Measurements from ENCODE around the gene BPGM.
"Not testable (repeated sequence)": the region's sequence is repeated elsewhere in the genome, so short reads cannot be mapped to it uniquely, and the experiment has no call there.

The BPGM gene

GRCh38 chr7:134632937-134633540, 13.6 kb upstream of the BPGM start:
- peak; percentile 57 for DNase-seq

DNA sequence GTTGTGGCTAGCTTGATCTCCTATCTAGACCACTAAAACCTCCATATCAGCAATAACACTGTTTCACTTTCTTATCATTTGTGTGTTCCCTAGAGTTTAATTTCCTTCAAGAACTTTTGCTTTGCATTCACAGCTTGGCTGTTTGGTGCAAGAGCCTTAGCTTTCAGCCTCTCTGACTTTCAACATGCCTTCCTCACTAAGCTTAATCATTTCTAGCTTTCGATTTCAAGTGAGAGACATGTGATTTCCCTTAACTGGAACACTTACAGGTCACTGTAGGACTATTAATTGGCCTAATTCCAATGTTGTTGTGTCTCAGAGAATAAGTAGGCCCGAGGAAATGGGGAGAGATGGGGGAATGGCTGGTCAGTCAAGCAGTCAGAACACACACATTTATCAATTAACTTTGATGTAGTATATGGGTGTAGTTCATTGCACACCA, 10.6 kb upstream of the BPGM start:
- peak; percentile 66 for DNase-seq

GRCh38 chr7:134637441-134637840, 9.2 kb upstream of the BPGM start:
- no peak for DNase-seq

DNA sequence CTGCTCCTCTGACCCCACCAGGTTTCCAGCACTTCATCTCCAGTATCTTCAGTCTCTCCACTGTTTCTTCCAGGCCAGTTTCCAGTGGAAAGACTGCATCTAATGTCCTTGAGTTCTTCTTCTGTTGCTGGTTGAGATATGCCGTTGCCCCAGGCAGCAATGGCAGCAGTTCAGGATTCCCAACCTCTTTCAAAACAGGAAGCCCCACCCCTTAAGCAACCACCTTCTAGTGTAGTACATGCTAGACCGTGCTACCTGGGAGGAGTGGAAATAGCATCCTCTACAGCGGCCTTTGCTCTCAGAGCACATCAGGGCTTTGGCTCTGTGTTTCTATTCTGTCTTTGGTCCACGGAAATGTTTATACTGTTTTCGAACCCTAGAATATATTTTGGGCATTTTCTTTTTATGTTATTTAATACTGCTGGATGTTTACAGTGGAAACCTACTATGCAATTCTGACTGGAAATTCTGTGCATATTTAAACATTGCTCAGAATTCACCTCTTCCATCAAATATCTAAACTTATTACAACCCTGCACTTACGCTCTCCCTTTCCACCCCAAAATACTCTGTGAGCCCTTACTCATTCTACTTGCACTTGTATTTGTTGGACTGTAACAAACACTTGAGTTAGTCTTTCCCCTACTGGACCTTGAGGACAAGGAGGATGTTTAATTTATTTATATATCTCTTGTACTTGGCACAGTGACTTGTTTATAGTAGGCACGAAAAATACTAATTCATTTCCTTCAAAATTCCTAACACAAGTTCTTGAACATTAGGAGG, 8.5 kb upstream of the BPGM start:
- DNase-seq: no peak

- DNase-seq: no peak
Measured at GRCh38 chr7:134639061-134639460, 7.6 kb upstream of the BPGM start.

GRCh38 chr7:134639683-134640279, 6.9 kb upstream of the BPGM start:
- DNase-seq: peak; percentile 73

DNA sequence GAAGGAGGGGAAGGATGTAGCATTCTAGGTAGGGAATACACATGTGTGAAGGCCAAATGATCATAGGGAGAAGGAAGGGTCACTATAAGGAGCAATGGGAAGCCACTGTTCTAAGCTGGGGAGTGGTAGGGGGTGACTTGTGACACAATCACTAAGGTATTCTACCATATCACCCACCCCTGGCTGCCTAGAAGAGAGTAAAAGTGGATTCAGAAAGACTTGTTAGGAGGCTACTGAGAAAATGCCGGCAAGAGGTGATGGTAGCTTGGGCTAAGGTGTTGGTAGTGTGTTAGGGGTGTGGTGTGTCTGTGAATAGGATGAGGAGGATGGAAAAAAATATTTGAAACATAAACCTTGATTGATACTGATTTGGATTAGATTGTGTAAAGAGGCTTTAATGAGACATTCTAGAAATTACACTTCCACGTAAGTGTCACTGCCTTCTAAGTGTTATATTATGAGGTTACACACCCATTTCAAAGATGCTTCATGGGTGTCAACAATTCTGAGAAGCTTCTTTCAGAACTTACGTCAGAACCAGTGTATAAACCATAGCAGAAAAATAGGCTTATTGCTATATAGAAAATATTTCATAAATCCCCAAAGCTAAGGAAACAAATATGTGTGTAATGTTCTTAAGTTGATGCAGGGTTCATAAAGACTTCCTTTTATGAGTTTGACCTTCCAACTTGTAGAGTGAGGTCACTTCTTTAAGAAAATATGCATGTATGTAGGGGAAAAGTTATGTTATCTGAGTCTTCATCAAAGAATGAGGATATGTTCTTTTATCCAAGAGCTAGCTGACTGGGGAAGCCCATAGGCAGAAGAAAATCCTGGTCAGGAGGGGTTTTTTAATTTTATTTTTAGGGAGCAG, 5.6 kb upstream of the BPGM start:
- DNase-seq: peak; percentile 0

DNA sequence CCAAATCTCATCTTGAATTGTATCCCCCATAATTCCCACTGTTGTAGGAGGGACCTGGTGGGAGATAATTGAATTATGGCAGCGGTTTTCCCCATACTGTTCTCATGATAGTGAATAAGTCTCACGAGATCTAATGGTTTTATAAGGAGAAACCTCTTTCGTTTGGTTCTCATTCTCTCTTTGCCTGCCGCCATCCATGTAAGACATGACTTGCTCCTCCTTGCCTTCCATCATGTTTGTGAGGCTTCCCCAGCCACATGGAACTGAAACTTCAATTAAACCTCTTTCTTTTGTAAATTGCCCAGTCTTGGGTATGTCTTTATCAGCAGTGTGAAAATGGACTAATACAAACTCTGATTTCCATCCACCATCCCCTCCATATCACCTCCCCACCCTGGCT, 4.7 kb upstream of the BPGM start:
- DNase-seq: peak; percentile 0

- no peak for DNase-seq
Measured at GRCh38 chr7:134643131-134643530, 3.5 kb upstream of the BPGM start.

DNA sequence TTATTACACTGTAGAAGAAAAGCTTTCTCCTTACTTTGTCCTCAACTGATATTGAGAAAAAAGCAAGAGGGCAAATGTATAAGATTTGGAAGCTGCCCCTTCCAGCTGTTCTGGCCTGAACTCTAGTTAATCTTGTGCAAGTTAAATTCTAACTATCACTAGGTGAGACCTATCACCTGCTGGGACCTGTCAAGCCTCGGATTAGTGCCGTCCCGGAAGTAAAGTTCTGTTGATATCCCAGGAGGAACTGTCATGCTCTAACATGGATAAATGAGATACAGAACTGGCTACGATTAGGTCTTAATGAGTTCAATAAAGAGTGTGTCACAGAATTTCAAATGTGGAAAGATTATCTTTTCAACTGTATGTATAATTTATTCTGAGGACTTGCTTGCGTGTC, 1.2 kb upstream of the BPGM start:
- DNase-seq: peak; percentile 27

- peak; percentile 27 for DNase-seq
Measured at GRCh38 chr7:134645935-134646334, 718 bp upstream of the BPGM start.

- DNase-seq: no peak
Measured at GRCh38 chr7:134648456-134648855, 1.8 kb downstream of the BPGM start.

- DNase-seq: no peak
Measured at GRCh38 chr7:134649226-134649775, 2.6 kb downstream of the BPGM start.

DNA sequence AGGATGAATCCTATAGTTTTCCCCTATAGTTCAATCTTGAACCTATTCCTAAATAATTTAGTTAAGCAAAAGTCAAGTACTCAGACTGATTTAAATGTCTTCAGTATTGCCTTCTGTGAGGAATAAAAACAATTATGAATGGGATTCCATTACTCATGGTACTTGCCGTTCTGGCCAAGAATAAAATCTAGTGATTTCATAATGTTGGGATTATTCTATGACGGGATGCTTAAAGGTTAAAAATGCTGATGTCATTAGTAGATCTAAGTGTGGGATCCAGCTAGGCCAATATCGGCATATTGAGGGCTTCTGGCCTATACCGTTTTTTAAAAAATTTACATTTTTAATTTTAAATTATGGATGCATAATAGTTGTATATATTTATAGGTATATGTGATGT, 5.3 kb downstream of the BPGM start:
- no peak for DNase-seq

DNA sequence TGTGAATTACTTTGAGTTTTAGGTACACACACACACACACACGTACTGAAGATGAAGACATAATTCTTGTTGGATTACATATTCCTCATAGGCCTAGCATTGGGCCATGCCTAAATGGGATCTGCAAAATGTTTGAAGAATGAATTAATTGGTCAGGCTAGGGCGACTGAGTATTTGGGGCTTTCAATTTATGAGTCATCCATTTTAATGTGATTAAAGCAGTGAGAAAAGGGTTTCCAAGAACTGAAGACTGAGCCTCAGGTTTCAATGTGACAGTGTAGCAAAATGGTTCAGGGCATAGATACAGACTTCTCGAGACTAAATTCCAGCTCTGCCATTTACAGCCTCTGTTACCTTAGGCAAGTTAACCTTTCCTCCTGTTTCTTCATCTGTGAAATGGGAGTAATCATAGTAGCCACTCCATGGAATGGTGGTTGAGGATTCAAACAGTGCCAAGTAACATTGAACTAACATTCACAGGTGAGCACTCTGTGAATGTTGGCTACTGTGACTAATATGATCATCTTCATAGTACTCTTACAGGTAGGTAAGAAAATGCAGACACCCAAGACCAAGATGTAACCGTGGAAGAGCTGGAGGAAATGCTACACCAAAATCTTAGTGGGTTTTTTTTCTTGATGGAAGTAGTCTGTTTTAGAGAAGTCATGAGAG, 7.6 kb downstream of the BPGM start:
- peak; percentile 1 for DNase-seq

- no peak for DNase-seq
Measured at GRCh38 chr7:134657526-134657925, 10.9 kb downstream of the BPGM start.

- peak; percentile 28 for DNase-seq
Measured at GRCh38 chr7:134660242-134660785, 13.7 kb downstream of the BPGM start.

DNA sequence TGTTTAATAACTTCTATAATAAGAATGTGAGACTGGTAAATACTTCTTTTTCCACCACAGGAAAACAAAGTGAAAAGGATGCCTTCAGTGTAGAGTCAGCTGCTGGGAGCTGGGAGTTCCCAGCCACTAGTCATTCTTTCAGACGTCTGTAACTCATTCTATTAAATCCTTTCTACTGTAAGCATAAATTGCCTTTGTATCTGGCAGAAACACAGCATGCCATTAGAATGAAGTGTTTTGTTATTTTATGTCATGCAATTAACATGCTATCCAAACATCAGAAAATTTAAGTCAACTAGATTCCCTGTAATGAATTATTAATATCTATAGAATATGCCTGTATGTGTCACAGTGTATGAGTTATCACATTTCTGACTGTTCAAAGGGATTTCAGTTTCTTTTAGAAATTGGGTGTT, 14.3 kb downstream of the BPGM start:
- no peak for DNase-seq

- no peak for DNase-seq
Measured at GRCh38 chr7:134662166-134662870, 15.7 kb downstream of the BPGM start.

DNA sequence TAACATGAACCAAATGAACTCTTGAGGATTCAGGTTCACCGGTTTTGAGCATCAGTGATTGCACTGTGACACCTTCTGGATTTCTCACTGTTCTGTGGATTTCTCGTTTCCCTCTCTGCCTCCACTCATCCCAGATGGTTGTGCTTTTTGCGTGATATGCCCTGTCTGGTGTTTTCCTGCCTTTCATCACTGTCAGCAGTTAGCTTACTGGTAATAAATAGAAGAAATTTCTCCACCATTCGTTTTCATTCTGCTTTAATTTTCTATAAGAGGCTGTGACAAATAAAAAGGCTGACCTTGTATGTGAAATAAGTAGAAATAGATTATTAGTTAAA, 16.2 kb downstream of the BPGM start:
- no peak for DNase-seq

DNA sequence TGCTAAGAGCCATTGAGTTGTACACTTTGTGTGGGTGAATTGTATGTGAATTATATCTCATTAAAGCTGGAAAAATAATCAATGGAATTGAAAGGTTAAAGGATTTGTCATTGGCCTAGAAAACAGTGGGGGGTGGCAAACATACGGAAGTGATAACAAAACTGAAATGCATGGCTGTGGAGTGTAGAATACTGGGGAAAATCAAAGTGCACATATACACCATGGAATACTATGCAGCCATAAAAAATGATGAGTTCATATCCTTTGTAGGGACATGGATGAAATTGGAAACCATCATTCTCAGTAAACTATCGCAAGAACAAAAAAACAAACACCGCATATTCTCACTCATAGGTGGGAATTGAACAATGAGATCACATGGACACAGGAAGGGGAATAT, 18.4 kb downstream of the BPGM start:
- not testable (repeated sequence) for DNase-seq

All from OCI-M1 (cell line).